DND-41 (cell line): ENCODE results near the gene HOXB7.

Experiments
- ATAC-seq: fragments of 200-7000 bp; cut with Tn5 transposase; 3 replicates; pipeline ENCODE4 v1.9.1; 2021; ENCODE audit warnings: low read depth; ENCODE audit not compliant: insufficient read depth
- DNase-seq: peaks from one replicate; pipeline ENCODE4 v3.0.0-alpha.2; 2020
- H2AFZ ChIP-seq: 2 replicates; pipeline ENCODE4 v1.6.0; 2012; ENCODE audit warnings: low read depth, low read length
- H3K27ac ChIP-seq: 2 replicates; pipeline ENCODE4 v1.5.1; 2012; ENCODE audit warnings: low read length, inconsistent platforms
- H3K27me3 ChIP-seq: fragments of 200-600 bp; sonication (generic); 2 replicates; pipeline ENCODE4 v1.6.0; 2012; ENCODE audit warnings: low read length, mild to moderate bottlenecking, inconsistent platforms; ENCODE audit not compliant: insufficient read depth, poor library complexity
- H3K36me3 ChIP-seq: 2 replicates; pipeline ENCODE4 v1.5.1; 2012; ENCODE audit warnings: low read length, inconsistent platforms; ENCODE audit not compliant: insufficient read depth
- H3K4me1 ChIP-seq: 2 replicates; pipeline ENCODE4 v1.5.1; 2012; ENCODE audit warnings: mild to moderate bottlenecking, low read length; ENCODE audit not compliant: insufficient read depth
- H3K4me2 ChIP-seq: 2 replicates; pipeline ENCODE4 v1.6.0; 2012; ENCODE audit warnings: mild to moderate bottlenecking, moderate library complexity, low read length, inconsistent platforms; ENCODE audit not compliant: insufficient read depth
- H3K4me3 ChIP-seq, 2 experiments: fragments of 200-600 bp in 1 of 2; shearing (Covaris generic) in 1 of 2; 2 replicates each; pipeline ENCODE4 v1.5.1; 2012 to 2016; ENCODE audit warnings: inconsistent platforms in 2 of 2, low read length in 2 of 2, mild to moderate bottlenecking in 2 of 2, low read depth in 1 of 2, moderate library complexity in 1 of 2
- H3K79me2 ChIP-seq: 2 replicates; pipeline ENCODE4 v1.6.0; 2012; ENCODE audit warnings: low read length, inconsistent platforms; ENCODE audit not compliant: insufficient read depth
- H3K9ac ChIP-seq: 2 replicates; pipeline ENCODE4 v1.6.0; 2012; ENCODE audit warnings: low read depth, mild to moderate bottlenecking, inconsistent platforms, low read length, moderate library complexity
- H3K9me3 ChIP-seq: 2 replicates; pipeline ENCODE4 v1.5.1; 2012; ENCODE audit warnings: low read length, moderate library complexity, mild to moderate bottlenecking, inconsistent platforms; ENCODE audit not compliant: insufficient read depth, severe bottlenecking
- H4K20me1 ChIP-seq: 2 replicates; pipeline ENCODE4 v1.6.0; 2012; ENCODE audit warnings: low read length; ENCODE audit not compliant: insufficient read depth
- CTCF ChIP-seq: IDR thresholded peaks from 2 replicates; pipeline ENCODE4 v1.5.1; 2012; ENCODE audit warnings: borderline replicate concordance, low read length, moderate library complexity, mild to moderate bottlenecking; ENCODE audit not compliant: poor library complexity, severe bottlenecking; ENCODE audit errors: extremely low read depth
- EZH2 ChIP-seq: IDR thresholded peaks from 3 replicates; pipeline ENCODE4 v1.6.1; 2012; ENCODE audit warnings: borderline replicate concordance, low read depth, mild to moderate bottlenecking, moderate library complexity, low read length, inconsistent platforms; ENCODE audit not compliant: severe bottlenecking

The HOXB7 gene

GRCh38 chr17:48598736-48599135 lies 12.1 kb downstream of the HOXB7 start:
- DNase-seq (no peak), ATAC-seq (no peak)
- no peak overlapping the region for H3K4me3 ChIP-seq
- H3K4me1 ChIP-seq: no peaks in the 10 kb centered on the region
- H4K20me1 ChIP-seq: no peaks in the 10 kb centered on the region
- H3K9me3 ChIP-seq: no peaks in the 10 kb centered on the region
- H3K79me2 ChIP-seq: no peaks in the 10 kb centered on the region
- H3K9ac ChIP-seq: no peak overlapping the region
- H2AFZ ChIP-seq: no peak overlapping the region
- no peak overlapping the region for H3K4me2 ChIP-seq
- no peak overlapping the region for H3K27ac ChIP-seq
- no peak for TF ChIP-seq EZH2
- no peak for TF ChIP-seq CTCF
- peaks cover 3% of the 10 kb centered on the region for H3K27me3 ChIP-seq
- no peaks in the 10 kb centered on the region for H3K36me3 ChIP-seq

GRCh38 chr17:48597778-48598631 lies 12.8 kb downstream of the HOXB7 start:
- H3K79me2 ChIP-seq: no peaks in the 10 kb centered on the region
- peaks cover 3% of the 10 kb centered on the region for H3K27me3 ChIP-seq
- H2AFZ ChIP-seq: no peak overlapping the region
- DNase-seq (no peak), ATAC-seq (no peak)
- H3K4me2 ChIP-seq: no peak overlapping the region
- TF ChIP-seq CTCF (no peak), EZH2 (no peak)
- H3K4me1 ChIP-seq: no peaks in the 10 kb centered on the region
- H3K27ac ChIP-seq: no peak overlapping the region
- no peaks in the 10 kb centered on the region for H3K9me3 ChIP-seq
- H3K4me3 ChIP-seq: no peak overlapping the region
- no peaks in the 10 kb centered on the region for H3K36me3 ChIP-seq
- no peaks in the 10 kb centered on the region for H4K20me1 ChIP-seq
- H3K9ac ChIP-seq: no peak overlapping the region

GRCh38 chr17:48597528-48597777 lies 13.4 kb downstream of the HOXB7 start:
- no peak overlapping the region for H3K27ac ChIP-seq
- no peak overlapping the region for H2AFZ ChIP-seq
- no peaks in the 10 kb centered on the region for H3K4me1 ChIP-seq
- TF ChIP-seq EZH2 (no peak), CTCF (no peak)
- ATAC-seq (no peak), DNase-seq (no peak)
- no peak overlapping the region for H3K4me3 ChIP-seq
- no peak overlapping the region for H3K9ac ChIP-seq
- no peak overlapping the region for H3K4me2 ChIP-seq
- H4K20me1 ChIP-seq: no peaks in the 10 kb centered on the region
- no peaks in the 10 kb centered on the region for H3K79me2 ChIP-seq
- peaks cover 3% of the 10 kb centered on the region for H3K27me3 ChIP-seq
- no peaks in the 10 kb centered on the region for H3K36me3 ChIP-seq
- H3K9me3 ChIP-seq: no peaks in the 10 kb centered on the region
